DOHH2 (cell line): ENCODE measurements around the gene COL4A2.

Experiments
- H3F3A ChIP-seq: fragments of 200-600 bp; sonication (generic), shearing (Covaris generic); 2 replicates; pipeline ENCODE4 v1.6.0; 2016; ENCODE audit warnings: antibody characterized with exemption, mild to moderate bottlenecking; ENCODE audit not compliant: control insufficient read depth, insufficient read depth
- H3K27ac ChIP-seq: fragments of 200-600 bp; sonication (generic); 2 replicates; pipeline ENCODE4 v1.5.1; 2014; ENCODE audit warnings: low read depth, mild to moderate bottlenecking, low read length, moderate library complexity
- H3K27me3 ChIP-seq: fragments of 200-600 bp; sonication (generic); 2 replicates; pipeline ENCODE4 v1.6.1; 2014; ENCODE audit warnings: mild to moderate bottlenecking, low read length, mixed read lengths; ENCODE audit not compliant: control insufficient read depth
- H3K36me3 ChIP-seq: fragments of 200-600 bp; sonication (generic); 2 replicates; pipeline ENCODE4 v1.6.1; 2014; ENCODE audit warnings: mild to moderate bottlenecking, low read length, moderate library complexity, mixed read lengths; ENCODE audit not compliant: control insufficient read depth
- H3K4me1 ChIP-seq: fragments of 200-600 bp; sonication (generic); 2 replicates; pipeline ENCODE4 v1.6.1; 2014; ENCODE audit warnings: mild to moderate bottlenecking, low read length, mixed read lengths; ENCODE audit not compliant: control insufficient read depth
- H3K4me2 ChIP-seq: fragments of 200-600 bp; sonication (generic); 2 replicates; pipeline ENCODE4 v1.6.0; 2014; ENCODE audit warnings: mild to moderate bottlenecking, low read length, moderate library complexity
- H3K4me3 ChIP-seq: fragments of 200-600 bp; sonication (generic); 2 replicates; pipeline ENCODE4 v1.5.1; 2014; ENCODE audit warnings: mild to moderate bottlenecking, low read length, mixed read lengths
- H3K79me2 ChIP-seq: fragments of 200-600 bp; sonication (generic); 2 replicates; pipeline ENCODE4 v1.6.1; 2014; ENCODE audit warnings: mild to moderate bottlenecking, low read length, mixed read lengths; ENCODE audit not compliant: control insufficient read depth
- H3K9me2 ChIP-seq: fragments of 200-600 bp; sonication (generic); replicated peaks from 2 replicates; pipeline ENCODE4 v1.6.1; 2014; ENCODE audit warnings: mild to moderate bottlenecking, low read length, mixed read lengths; ENCODE audit not compliant: control insufficient read depth
- H3K9me3 ChIP-seq: fragments of 200-600 bp; sonication (generic); 2 replicates; pipeline ENCODE4 v1.6.1; 2014; ENCODE audit warnings: antibody characterized with exemption, low read length, mixed read lengths; ENCODE audit not compliant: control insufficient read depth, insufficient read depth
- H4K20me1 ChIP-seq: fragments of 200-600 bp; sonication (generic); 2 replicates; pipeline ENCODE4 v1.6.0; 2014; ENCODE audit warnings: low read depth, mild to moderate bottlenecking, antibody characterized with exemption, low read length, moderate library complexity; ENCODE audit not compliant: control insufficient read depth, insufficient read depth
- EZH2phosphoT487 ChIP-seq: fragments of 200-600 bp; sonication (generic); IDR thresholded peaks from 2 replicates; pipeline ENCODE4 v1.6.1; 2017; ENCODE audit warnings: borderline replicate concordance, mild to moderate bottlenecking, antibody characterized with exemption, low read length, moderate library complexity, mixed read lengths
- TF ChIP-seq, protein P1 (sequence below): fragments of 200-600 bp; sonication (generic); IDR thresholded peaks from one replicate; pipeline ENCODE4 v1.5.1; 2014; ENCODE audit warnings: antibody characterized with exemption, mild to moderate bottlenecking, low read depth, low read length; ENCODE audit not compliant: poor library complexity, severe bottlenecking

COL4A2 gene

GRCh38 chr13:110286833-110287819 lies 20.0 kb upstream of the COL4A2 start:
- Histone ChIP-seq H4K20me1 (no peaks in the 10 kb centered on the region), H3K27me3 (no peaks in the 10 kb centered on the region), H3F3A (no peaks in the 10 kb centered on the region), H3K4me2 (no peak overlapping the region), H3K27ac (no peak overlapping the region), H3K79me2 (no peaks in the 10 kb centered on the region), H3K9me3 (no peaks in the 10 kb centered on the region), H3K36me3 (no peaks in the 10 kb centered on the region), H3K9me2 (no peaks in the 10 kb centered on the region), H3K4me3 (no peak overlapping the region), H3K4me1 (no peaks in the 10 kb centered on the region)
- TF ChIP-seq EZH2phosphoT487 = no peak
- TF ChIP-seq, protein P1, sequence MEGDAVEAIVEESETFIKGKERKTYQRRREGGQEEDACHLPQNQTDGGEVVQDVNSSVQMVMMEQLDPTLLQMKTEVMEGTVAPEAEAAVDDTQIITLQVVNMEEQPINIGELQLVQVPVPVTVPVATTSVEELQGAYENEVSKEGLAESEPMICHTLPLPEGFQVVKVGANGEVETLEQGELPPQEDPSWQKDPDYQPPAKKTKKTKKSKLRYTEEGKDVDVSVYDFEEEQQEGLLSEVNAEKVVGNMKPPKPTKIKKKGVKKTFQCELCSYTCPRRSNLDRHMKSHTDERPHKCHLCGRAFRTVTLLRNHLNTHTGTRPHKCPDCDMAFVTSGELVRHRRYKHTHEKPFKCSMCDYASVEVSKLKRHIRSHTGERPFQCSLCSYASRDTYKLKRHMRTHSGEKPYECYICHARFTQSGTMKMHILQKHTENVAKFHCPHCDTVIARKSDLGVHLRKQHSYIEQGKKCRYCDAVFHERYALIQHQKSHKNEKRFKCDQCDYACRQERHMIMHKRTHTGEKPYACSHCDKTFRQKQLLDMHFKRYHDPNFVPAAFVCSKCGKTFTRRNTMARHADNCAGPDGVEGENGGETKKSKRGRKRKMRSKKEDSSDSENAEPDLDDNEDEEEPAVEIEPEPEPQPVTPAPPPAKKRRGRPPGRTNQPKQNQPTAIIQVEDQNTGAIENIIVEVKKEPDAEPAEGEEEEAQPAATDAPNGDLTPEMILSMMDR = no peak

GRCh38 chr13:110289174-110289573 lies 17.9 kb upstream of the COL4A2 start:
- Histone ChIP-seq H3K9me2 (no peaks in the 10 kb centered on the region), H4K20me1 (no peaks in the 10 kb centered on the region), H3F3A (no peaks in the 10 kb centered on the region), H3K27me3 (no peaks in the 10 kb centered on the region), H3K36me3 (no peaks in the 10 kb centered on the region), H3K4me1 (no peaks in the 10 kb centered on the region), H3K79me2 (no peaks in the 10 kb centered on the region), H3K9me3 (no peaks in the 10 kb centered on the region), H3K4me2 (no peak overlapping the region), H3K27ac (no peak overlapping the region), H3K4me3 (no peak overlapping the region)
- TF ChIP-seq EZH2phosphoT487 = no peak
- TF ChIP-seq, protein P1 = no peak

GRCh38 chr13:110289661-110290060 lies 17.4 kb upstream of the COL4A2 start:
- H3K4me2 ChIP-seq = no peak overlapping the region
- no peaks in the 10 kb centered on the region for H3K9me3 ChIP-seq
- H3K4me1 ChIP-seq = no peaks in the 10 kb centered on the region
- no peaks in the 10 kb centered on the region for H4K20me1 ChIP-seq
- H3K36me3 ChIP-seq = no peaks in the 10 kb centered on the region
- H3K27ac ChIP-seq = no peak overlapping the region
- H3K9me2 ChIP-seq = no peaks in the 10 kb centered on the region
- H3K4me3 ChIP-seq = no peak overlapping the region
- H3K79me2 ChIP-seq = no peaks in the 10 kb centered on the region
- H3K27me3 ChIP-seq = no peaks in the 10 kb centered on the region
- no peaks in the 10 kb centered on the region for H3F3A ChIP-seq
- TF ChIP-seq EZH2phosphoT487 = no peak
- TF ChIP-seq, protein P1 = no peak
